Glutamatergic neuron (in vitro differentiated cells): Measurements from ENCODE around the gene POU2AF2. TPM values are rescaled to one million over a fixed set of nuclear protein-coding genes. Genes with fewer than 3 reads are reported as not detected.

Experiments
- DNase-seq: peaks from one replicate; pipeline ENCODE4 v3.0.0; 2022
- H3K27ac Mint-ChIP-seq: one replicate; pipeline ENCODE4 v1.8.0; 2020; ENCODE audit warnings: mild to moderate bottlenecking, mixed read lengths, inconsistent platforms; ENCODE audit not compliant: unreplicated experiment
- H3K27me3 Mint-ChIP-seq: one replicate; pipeline ENCODE4 v1.8.0; 2020; ENCODE audit warnings: mild to moderate bottlenecking, moderate library complexity, mixed read lengths, inconsistent platforms; ENCODE audit not compliant: unreplicated experiment
- H3K36me3 Mint-ChIP-seq: one replicate; pipeline ENCODE4 v1.8.0; 2020; ENCODE audit warnings: mild to moderate bottlenecking, mixed read lengths, inconsistent platforms; ENCODE audit not compliant: unreplicated experiment
- H3K4me1 Mint-ChIP-seq: one replicate; pipeline ENCODE4 v1.8.0; 2020; ENCODE audit warnings: mild to moderate bottlenecking, low read depth, mixed read lengths, inconsistent platforms; ENCODE audit not compliant: unreplicated experiment
- H3K4me3 Mint-ChIP-seq: one replicate; pipeline ENCODE4 v1.8.0; 2020; ENCODE audit warnings: mild to moderate bottlenecking, mixed read lengths, inconsistent platforms; ENCODE audit not compliant: unreplicated experiment
- H3K9me3 Mint-ChIP-seq: one replicate; pipeline ENCODE4 v1.8.0; 2020; ENCODE audit warnings: mild to moderate bottlenecking, moderate library complexity, mixed read lengths, inconsistent platforms; ENCODE audit not compliant: unreplicated experiment
- total RNA-seq: library from RNA; stranded (reverse); fragmentation: NEBNext Ultra II Directional; extraction: Animal tissue kit (Norgen Biotek cat#: 25700); gene quantifications from one replicate; pipeline ENCODE4 v1.2.1, GENCODE V29; 2021; ENCODE audit not compliant: unreplicated experiment
- TF ChIP-seq, protein P1 (sequence below): fragments of 200-600 bp; sonication (generic); IDR thresholded peaks from one replicate; pipeline ENCODE4 v1.5.0; 2021; ENCODE audit not compliant: partially characterized antibody, unreplicated experiment

POU2AF2 gene
- total RNA-seq, 1 donor from 2014 or later = not detected

DNA sequence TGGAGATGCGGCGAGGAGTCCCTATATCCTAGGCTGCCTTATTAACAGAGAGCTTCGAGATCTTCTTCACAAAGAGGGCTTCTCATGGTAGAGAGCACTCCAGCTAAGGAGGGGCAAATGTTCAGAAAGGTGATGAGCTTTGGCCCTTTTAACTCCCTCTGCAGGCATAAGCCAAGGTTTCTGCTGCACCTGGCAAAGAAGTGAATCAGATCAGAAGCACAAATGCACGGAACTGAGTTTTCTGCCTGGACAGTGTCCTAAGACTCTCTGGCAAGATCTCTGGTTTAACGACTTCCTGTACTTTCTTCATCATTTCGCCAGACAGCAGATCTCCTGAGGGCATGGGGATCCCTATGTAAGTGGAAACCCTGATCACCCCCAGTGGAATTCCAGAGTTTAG, 90.0 kb downstream of the POU2AF2 start:
- Mint-ChIP-seq H3K9me3 (no peaks in the 10 kb centered on the region), H3K27ac (no peak overlapping the region), H3K27me3 (no peaks in the 10 kb centered on the region), H3K4me3 (no peak overlapping the region), H3K36me3 (no peaks in the 10 kb centered on the region), H3K4me1 (peaks cover 2% of the 10 kb centered on the region)
- no peak for DNase-seq
- TF ChIP-seq, protein P1, sequence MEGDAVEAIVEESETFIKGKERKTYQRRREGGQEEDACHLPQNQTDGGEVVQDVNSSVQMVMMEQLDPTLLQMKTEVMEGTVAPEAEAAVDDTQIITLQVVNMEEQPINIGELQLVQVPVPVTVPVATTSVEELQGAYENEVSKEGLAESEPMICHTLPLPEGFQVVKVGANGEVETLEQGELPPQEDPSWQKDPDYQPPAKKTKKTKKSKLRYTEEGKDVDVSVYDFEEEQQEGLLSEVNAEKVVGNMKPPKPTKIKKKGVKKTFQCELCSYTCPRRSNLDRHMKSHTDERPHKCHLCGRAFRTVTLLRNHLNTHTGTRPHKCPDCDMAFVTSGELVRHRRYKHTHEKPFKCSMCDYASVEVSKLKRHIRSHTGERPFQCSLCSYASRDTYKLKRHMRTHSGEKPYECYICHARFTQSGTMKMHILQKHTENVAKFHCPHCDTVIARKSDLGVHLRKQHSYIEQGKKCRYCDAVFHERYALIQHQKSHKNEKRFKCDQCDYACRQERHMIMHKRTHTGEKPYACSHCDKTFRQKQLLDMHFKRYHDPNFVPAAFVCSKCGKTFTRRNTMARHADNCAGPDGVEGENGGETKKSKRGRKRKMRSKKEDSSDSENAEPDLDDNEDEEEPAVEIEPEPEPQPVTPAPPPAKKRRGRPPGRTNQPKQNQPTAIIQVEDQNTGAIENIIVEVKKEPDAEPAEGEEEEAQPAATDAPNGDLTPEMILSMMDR = no peak

Other genes with a start within 250 kb of the POU2AF2 start
- gene POU2AF3, start 52.8 kb downstream of the POU2AF2 start, total RNA-seq = not detected
- gene POU2AF1, start 133.6 kb downstream of the POU2AF2 start, total RNA-seq = not detected